RWPE2 (cell line): Measurements from ENCODE around the gene VPS33B.

Source experiments
- ATAC-seq: fragments of 200-7000 bp; cut with Tn5 transposase; 3 replicates; pipeline ENCODE4 v1.9.1; 2021; ENCODE audit warnings: low read depth
- DNase-seq: peaks from one replicate; pipeline ENCODE4 v3.0.0-alpha.2; 2020; ENCODE audit warnings: low spot score
- H3K27ac ChIP-seq: fragments of 450-650 bp; 2 replicates; pipeline ENCODE4 v1.5.1; 2017; ENCODE audit warnings: mild to moderate bottlenecking; ENCODE audit not compliant: poor library complexity, severe bottlenecking
- H3K27me3 ChIP-seq: fragments of 250-450 bp; sonication (Bioruptor Pico); 2 replicates; pipeline ENCODE4 v1.5.1; 2021; ENCODE audit warnings: mild to moderate bottlenecking, moderate library complexity; ENCODE audit not compliant: insufficient read depth, poor library complexity, severe bottlenecking
- H3K36me3 ChIP-seq: fragments of 250-450 bp; sonication (Bioruptor Pico); 2 replicates; pipeline ENCODE4 v1.5.1; 2020; ENCODE audit warnings: low read depth, mild to moderate bottlenecking, moderate library complexity
- H3K4me1 ChIP-seq: fragments of 250-450 bp; sonication (Bioruptor Pico); 2 replicates; pipeline ENCODE4 v1.5.1; 2021; ENCODE audit warnings: mild to moderate bottlenecking, moderate library complexity; ENCODE audit not compliant: insufficient read depth, poor library complexity, severe bottlenecking
- H3K4me3 ChIP-seq: fragments of 250-450 bp; sonication (Bioruptor Pico); 2 replicates; pipeline ENCODE4 v1.5.1; 2021; ENCODE audit warnings: mild to moderate bottlenecking, moderate library complexity; ENCODE audit not compliant: severe bottlenecking
- H3K9me3 ChIP-seq: fragments of 250-450 bp; sonication (Bioruptor Pico); 2 replicates; pipeline ENCODE4 v1.5.1; 2021; ENCODE audit warnings: mild to moderate bottlenecking, moderate library complexity; ENCODE audit not compliant: severe bottlenecking
- CTCF ChIP-seq: fragments of 450-650 bp; IDR thresholded peaks from one replicate; pipeline ENCODE4 v1.5.1; 2017; ENCODE audit warnings: mild to moderate bottlenecking, moderate library complexity; ENCODE audit not compliant: poor library complexity, severe bottlenecking

VPS33B gene

GRCh38 chr15:91001209-91001608 lies 21.2 kb downstream of the VPS33B start:
- Histone ChIP-seq H3K27me3 (no peaks in the 10 kb centered on the region), H3K4me3 (no peak overlapping the region), H3K9me3 (no peaks in the 10 kb centered on the region), H3K4me1 (no peaks in the 10 kb centered on the region), H3K27ac (no peak overlapping the region), H3K36me3 (peaks cover 85% of the 10 kb centered on the region)
- DNase-seq: no peak
- ATAC-seq: no peak
- TF ChIP-seq CTCF: no peak

DNA sequence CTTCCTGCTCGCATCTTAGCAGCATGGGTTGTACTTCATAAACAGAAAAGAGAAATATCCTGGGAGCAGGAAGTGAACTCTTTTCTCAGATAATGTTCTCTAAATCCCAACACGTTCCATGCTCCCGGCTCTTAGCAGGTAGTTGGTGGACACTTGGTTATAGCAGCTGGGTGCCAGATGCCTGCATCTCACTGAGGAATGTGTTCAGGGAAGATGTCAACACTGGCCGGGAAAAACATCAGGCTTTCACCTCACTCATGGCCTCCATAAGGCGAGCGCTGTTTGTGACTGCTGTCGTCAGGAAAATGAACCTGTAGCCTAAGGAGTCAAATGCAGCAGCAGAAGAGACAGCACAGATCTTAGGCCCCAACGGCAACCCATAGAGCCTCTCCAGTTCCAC lies 23.7 kb downstream of the VPS33B start:
- Histone ChIP-seq H3K4me3 (no peak overlapping the region), H3K27ac (no peak overlapping the region), H3K36me3 (peaks cover 60% of the 10 kb centered on the region), H3K27me3 (no peaks in the 10 kb centered on the region), H3K9me3 (no peaks in the 10 kb centered on the region), H3K4me1 (no peaks in the 10 kb centered on the region)
- TF ChIP-seq CTCF: no peak
- DNase-seq (no peak), ATAC-seq (no peak)

DNA sequence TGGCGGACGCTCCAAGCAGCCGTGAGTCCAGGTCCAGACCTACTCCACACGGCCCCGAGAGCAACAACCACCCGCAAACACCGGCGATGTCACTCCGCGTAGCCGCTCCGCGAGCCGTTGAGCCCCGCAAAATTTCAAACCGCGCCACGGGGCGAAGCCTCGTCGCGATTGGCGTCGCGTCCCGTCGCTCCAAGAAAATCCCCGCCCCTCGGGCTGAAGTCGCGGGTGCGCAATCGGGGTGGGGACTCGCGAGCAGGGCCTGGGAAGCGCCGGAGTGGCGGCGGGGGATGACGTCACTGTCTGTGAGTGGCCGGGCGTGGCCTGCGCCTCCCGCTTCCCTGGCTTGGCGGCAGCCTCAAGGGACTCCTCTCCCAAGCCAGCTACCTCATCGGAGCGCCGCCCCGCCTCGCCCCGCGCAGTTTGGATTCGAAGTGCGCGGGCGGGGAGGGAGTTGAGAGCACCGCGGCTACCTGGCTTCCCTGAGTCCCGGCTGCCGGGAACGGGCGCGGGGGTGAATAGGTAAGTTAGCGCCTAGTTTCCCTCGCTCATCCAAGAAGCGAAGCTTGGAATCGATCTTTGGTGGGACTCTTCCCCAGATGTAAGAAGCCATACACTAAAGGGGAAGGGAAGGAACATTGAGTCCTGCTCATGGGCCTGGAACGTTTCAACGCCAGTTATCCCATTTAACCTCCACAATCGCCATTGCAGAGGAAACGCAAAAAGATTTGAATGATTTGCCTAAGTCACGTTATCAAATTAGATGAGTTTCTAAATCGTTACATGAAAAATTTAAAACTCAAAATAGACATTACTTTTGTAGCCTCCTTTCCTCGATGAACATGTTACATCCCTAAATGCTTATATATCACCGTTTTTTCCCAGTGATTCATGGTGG lies 27.7 kb downstream of the VPS33B start, which contains the start of gene PRC1:
Gene PRC1 (minus strand): TSS at position 119 of the 895 bp plus-strand sequence. CDS start 118 bp downstream, at position 1.
- Histone ChIP-seq H3K4me1 (peaks cover 13% of the 10 kb centered on the region), H3K27ac (peak within 1 kb of the TSS; percentile 64), H3K4me3 (peak within 1 kb of the TSS; percentile 91), H3K27me3 (no peaks in the 10 kb centered on the region), H3K9me3 (no peaks in the 10 kb centered on the region), H3K36me3 (peaks cover 38% of the 10 kb centered on the region)
- ATAC-seq (peak; percentile 96), DNase-seq (peak; percentile 100)
- no peak for TF ChIP-seq CTCF

DNA sequence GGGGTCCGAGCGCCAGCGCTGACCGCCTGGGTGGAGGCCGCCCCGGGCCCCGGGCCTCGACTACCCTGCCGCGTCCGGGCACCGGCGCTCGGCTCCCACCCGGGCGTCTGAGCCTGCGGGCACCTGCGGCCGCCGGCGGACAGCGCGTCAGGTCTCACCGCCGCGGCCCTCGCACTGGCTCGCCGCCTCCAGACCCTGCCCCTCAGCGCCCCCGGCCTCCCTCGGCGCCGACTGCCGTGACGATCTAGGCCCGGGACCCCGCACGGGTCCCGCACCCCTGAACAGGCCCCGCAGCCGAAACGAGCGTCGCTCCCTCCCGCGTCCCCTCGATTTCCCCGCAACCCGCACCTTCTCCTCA lies 28.4 kb downstream of the VPS33B start:
- Histone ChIP-seq H3K27me3 (no peaks in the 10 kb centered on the region), H3K4me1 (peaks cover 13% of the 10 kb centered on the region), H3K4me3 (peak overlapping the region; percentile 91), H3K36me3 (peaks cover 34% of the 10 kb centered on the region), H3K27ac (peak overlapping the region; percentile 64), H3K9me3 (no peaks in the 10 kb centered on the region)
- ATAC-seq (peak; percentile 17; the same call in 2 of the 3 replicates), DNase-seq (no peak)
- no peak for TF ChIP-seq CTCF
